Measurements from ENCODE around the gene KLF9.
"Not testable (repeated sequence)": the region's sequence is repeated elsewhere in the genome, so short reads cannot be mapped to it uniquely, and the experiment has no call there.

Gene KLF9

GRCh38 chr9:70403166-70403565 lies 11.3 kb downstream of the KLF9 start:
- DNase-seq = no peak

- no peak for DNase-seq
Measured at GRCh38 chr9:70402213-70402612, 12.2 kb downstream of the KLF9 start.

DNA sequence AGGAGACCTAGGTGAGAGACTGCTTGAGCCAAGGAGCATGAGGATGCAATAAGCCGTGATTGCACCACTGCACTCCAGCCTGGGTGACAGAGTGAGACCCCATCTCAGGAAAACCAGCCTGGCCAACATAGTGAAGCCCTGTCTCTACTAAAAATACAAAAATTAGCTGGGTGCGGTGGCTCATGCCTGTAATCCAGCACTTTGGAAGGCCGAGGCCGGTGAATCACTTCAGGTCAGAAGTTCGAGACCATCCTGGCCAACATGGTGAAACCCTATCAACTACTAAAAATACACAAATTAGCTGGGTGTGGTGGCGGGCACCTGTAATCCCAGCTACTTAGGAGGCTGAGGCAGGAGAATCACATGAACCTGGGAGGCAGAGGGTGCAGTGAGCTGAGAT lies 13.2 kb downstream of the KLF9 start:
- not testable (repeated sequence) for DNase-seq

GRCh38 chr9:70400107-70400892 lies 14.2 kb downstream of the KLF9 start:
- no peak for DNase-seq

GRCh38 chr9:70399141-70399540 lies 15.3 kb downstream of the KLF9 start:
- no peak for DNase-seq

GRCh38 chr9:70398145-70398556 lies 16.3 kb downstream of the KLF9 start:
- DNase-seq = peak in 1 of 2 donors; percentile 22

- no peak for DNase-seq
Measured at GRCh38 chr9:70395652-70396051, 18.8 kb downstream of the KLF9 start.

GRCh38 chr9:70392850-70393249 lies 21.6 kb downstream of the KLF9 start:
- no peak for DNase-seq

- DNase-seq = peak in 1 of 2 donors; percentile 8
Measured at GRCh38 chr9:70392189-70392588, 22.3 kb downstream of the KLF9 start.

- DNase-seq = no peak
Measured at GRCh38 chr9:70390933-70391341, 23.5 kb downstream of the KLF9 start.

GRCh38 chr9:70389621-70390266 lies 24.7 kb downstream of the KLF9 start:
- peak in 1 of 2 donors; percentile 55 for DNase-seq

GRCh38 chr9:70389188-70389587 lies 25.3 kb downstream of the KLF9 start:
- DNase-seq = no peak

DNA sequence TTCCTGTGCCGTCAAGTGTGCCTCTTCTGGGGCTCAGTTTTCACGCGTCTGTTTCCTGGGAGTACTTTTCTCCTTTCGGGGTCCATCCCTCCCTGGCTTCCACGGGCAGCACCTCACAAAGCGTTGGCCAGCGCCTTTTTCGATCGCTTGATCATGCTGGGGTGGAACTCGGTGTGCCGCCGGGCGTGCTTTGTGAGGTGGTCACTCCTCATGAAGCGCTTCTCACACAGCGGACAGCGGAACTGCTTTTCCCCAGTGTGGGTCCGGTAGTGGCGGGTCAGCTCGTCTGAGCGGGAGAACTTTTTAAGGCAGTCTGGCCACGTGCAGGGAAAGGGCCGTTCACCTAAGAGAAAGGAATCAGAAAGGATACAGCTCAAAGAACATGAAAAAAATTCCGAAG lies 26.8 kb downstream of the KLF9 start:
- no peak for DNase-seq

DNA sequence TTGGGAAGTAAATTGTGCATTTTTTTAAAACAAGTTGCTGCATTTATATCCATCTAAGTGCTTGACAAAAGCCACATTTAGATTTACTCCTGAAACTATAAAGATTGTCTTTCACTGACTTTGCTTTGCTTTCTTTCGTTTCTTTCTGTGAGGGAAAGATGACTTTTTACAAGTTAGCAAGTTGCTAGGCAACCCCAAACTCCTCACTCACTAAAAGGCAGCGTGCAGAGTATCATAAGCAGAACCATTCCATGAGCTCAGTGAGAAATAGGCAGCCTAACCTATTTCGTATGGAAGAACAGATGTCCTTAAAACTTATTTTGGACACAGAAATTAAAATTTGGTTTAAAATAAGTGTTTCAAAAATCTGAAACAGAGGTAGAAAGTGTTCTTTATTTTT lies 29.0 kb downstream of the KLF9 start:
- DNase-seq = peak in 1 of 2 donors; percentile 33

DNA sequence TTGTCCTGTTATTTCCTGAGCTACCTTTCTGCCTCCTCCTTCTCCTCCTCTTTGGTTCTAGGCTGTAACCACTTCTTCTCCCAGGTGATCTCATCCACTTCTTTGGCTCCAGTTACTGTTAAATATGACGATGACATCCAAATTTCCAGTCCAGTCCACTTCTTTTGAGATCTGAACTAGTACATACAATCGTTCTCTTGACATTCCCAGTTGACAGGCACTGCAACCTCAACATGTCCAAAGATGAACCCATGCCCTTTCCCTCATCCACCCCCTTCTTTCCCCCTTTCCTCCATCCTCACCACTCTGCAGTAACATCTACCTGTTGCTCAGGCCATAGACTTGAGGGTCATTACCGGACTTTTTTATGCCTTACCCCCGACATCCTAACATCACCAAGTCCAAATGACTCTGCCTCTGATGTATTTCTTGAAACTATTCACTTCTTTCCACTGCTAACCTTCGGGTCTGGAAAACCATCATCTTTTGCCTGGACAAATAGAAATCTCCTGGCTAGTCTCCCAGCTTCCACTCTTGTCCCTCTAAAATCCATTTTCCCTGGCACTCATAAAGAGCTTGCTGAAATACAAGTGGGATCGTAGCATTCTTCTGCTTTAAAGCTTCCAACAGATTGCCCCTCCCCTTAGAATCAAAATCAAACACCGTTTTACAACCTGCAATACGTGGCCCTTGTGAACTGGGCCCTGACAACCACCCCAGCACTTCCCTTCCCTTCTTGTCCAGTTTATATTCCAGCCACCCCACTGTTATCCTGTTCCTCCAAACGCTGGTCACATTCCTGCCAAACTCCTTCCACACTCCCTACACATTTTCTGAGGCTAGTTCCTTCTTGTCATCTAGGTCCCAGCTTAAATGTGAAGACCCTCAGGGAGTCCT lies 31.5 kb downstream of the KLF9 start:
- no peak for DNase-seq

GRCh38 chr9:70382046-70382708 lies 32.3 kb downstream of the KLF9 start:
- DNase-seq = no peak

DNA sequence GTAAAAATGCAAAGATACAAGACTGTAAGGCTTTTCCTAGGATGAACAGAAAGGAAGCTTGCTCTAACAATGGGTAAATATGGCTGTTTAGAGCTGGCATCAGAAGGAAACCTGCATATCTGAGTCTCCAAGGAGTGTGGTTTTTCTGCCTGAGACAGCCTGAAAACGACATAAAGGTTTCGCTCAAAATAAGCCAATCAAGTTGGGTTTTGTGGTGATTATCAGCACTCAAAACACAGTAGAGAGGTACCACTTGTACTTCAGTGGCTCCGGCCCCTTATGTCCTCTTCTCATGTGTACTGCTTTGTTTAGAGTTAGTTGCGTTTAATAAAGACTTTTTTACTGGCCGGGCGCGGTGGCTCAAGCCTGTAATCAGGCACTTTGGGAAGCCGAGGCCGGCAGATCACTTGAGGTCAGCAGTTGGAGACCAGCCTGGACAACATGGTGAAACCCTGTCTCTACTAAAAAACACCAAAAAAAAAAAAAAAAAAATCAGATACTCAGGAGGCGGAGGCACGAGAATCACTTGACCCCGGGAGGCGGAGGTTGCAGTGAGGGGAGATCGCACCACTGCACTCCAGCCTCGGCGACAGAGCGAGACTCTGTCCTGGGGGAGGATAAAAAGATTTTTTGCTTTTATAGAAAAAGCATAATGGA lies 39.4 kb downstream of the KLF9 start:
- no peak for DNase-seq

DNA sequence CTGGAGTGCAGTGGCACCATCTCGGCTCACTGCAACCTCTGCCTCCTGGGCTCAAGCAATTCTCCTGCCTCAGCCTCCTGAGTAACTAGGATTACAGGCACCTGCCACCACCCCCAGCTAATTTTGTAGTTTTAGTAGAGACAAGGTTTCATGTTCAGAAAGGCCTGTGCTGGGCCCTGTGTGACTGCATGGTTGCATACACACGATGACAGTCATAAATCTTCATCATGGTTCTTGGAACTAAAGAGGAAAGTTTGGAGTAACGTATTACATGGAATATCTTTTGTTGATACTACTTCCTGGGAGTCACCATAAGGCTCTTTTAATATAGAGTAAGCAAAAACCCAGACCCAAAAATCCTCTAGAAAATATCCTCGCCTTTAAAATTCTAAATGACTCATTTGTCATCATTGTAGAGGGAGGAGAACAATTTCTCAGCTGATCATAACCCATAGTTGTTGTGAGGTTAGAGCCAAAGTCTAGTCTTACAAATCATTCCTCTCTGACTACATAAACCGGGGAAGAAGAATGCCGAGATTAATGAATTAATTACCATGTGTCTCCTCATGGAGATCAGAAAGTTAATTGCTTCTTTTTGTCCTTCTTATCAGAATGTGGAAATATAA lies 47.0 kb downstream of the KLF9 start:
- DNase-seq = no peak

GRCh38 chr9:70363760-70364159 lies 50.7 kb downstream of the KLF9 start:
- no peak for DNase-seq

GRCh38 chr9:70362952-70363351 lies 51.5 kb downstream of the KLF9 start:
- no peak for DNase-seq

DNA sequence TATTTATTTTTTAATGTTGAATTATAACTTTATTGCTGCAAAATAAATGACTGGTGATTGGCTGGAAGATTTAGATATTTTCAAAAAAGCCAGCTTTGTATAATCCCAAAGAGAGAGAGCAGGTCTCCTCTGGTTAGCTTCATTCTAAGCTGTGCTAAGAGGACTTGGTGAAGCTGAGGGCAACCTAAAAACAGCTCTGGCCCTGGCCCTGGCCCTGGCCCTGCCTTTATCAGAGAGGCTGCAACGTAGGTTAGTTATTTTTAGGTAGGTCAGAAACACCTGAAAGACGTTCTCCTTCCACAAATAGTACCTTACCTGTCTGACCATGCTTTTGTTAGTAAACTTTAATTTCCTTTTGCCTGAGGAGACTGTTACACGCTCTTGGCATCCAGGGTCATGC lies 58.7 kb downstream of the KLF9 start:
- DNase-seq = no peak

DNA sequence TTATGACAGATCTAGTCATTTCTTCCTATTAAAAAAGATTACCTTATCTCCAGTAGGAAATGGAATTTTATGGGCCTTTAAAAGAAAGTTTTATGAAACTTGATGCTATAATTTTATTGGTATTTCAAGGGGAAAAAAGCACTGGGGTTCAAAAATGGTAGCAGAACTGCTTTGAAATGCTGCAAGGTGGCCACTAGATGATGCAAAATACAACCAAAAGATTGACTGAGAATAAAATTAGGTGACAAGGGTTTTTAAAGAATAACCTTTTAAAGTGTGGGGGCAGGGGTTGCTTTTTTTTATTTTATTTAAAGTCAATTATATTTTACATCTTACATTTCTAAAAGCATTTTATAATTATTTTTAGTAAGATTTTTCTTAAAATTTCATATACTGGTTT lies 61.7 kb downstream of the KLF9 start:
- peak in 1 of 2 donors; percentile 38 for DNase-seq
